Caco-2 (cell line): ENCODE measurements around the gene FSHR. TPM values are rescaled to one million over a fixed set of nuclear protein-coding genes. Genes with fewer than 3 reads are reported as not detected.

ENCODE experiments used
- BruUV-seq: library from RNA; stranded (reverse); fragments of 400-500 nt; replicated peaks from 2 replicates; lab custom pipeline; 2021; lab: Mats Ljungman, UMichigan
- CTCF ChIA-PET: fragments of 300-600 bp; sonication (Branson Sonifier 250); formaldehyde crosslinking; loops from one replicate; lab custom pipeline; 2022; ENCODE audit warnings: antibody characterized with exemption; lab: Charles Lee
- POLR2A ChIA-PET: fragments of 300-600 bp; sonication (Branson Sonifier 250); formaldehyde crosslinking; loops from one replicate; lab custom pipeline; 2022; ENCODE audit warnings: antibody characterized with exemption; lab: Charles Lee
- DNase-seq, 2 experiments: peaks; one replicate each; pipeline versions ENCODE4 v3.0.0 to v3.0.0-alpha.2; 2020 to 2022
- H3K27me3 ChIP-seq: replicated peaks from 2 replicates; pipeline ENCODE4 v1.6.0; 2011; ENCODE audit warnings: low read length; ENCODE audit not compliant: control insufficient read depth, insufficient read depth
- H3K36me3 ChIP-seq: 2 replicates; pipeline ENCODE4 v1.5.1; 2011; ENCODE audit warnings: low read length; ENCODE audit not compliant: control insufficient read depth, insufficient read depth
- H3K4me1 ChIP-seq: fragments of 250-450 bp; sonication (Bioruptor Pico); 2 replicates; pipeline ENCODE4 v1.5.1; 2020; ENCODE audit warnings: mild to moderate bottlenecking
- H3K4me3 ChIP-seq: 2 replicates; pipeline ENCODE4 v1.5.1; 2011; ENCODE audit warnings: low read depth, mild to moderate bottlenecking, control low read depth, low read length
- H3K9me3 ChIP-seq: fragments of 250-450 bp; sonication (Bioruptor Pico); 2 replicates; pipeline ENCODE4 v1.5.1; 2020; ENCODE audit warnings: mild to moderate bottlenecking, moderate library complexity
- H3K27ac Mint-ChIP-seq: one replicate; pipeline ENCODE4 v1.8.0; 2022; ENCODE audit warnings: mixed read lengths; ENCODE audit not compliant: unreplicated experiment
- H3K27me3 Mint-ChIP-seq: one replicate; pipeline ENCODE4 v1.8.0; 2022; ENCODE audit warnings: mixed read lengths; ENCODE audit not compliant: insufficient read depth, unreplicated experiment
- H3K36me3 Mint-ChIP-seq: one replicate; pipeline ENCODE4 v1.8.0; 2022; ENCODE audit warnings: mild to moderate bottlenecking, mixed read lengths; ENCODE audit not compliant: insufficient read depth, unreplicated experiment
- H3K4me1 Mint-ChIP-seq: one replicate; pipeline ENCODE4 v1.8.0; 2022; ENCODE audit warnings: low read depth, mixed read lengths; ENCODE audit not compliant: unreplicated experiment
- H3K4me3 Mint-ChIP-seq: one replicate; pipeline ENCODE4 v1.8.0; 2022; ENCODE audit warnings: mild to moderate bottlenecking, moderate library complexity, mixed read lengths; ENCODE audit not compliant: unreplicated experiment
- H3K9me3 Mint-ChIP-seq: one replicate; pipeline ENCODE4 v1.8.0; 2022; ENCODE audit warnings: mixed read lengths; ENCODE audit not compliant: unreplicated experiment
- CTCF ChIP-seq, 2 experiments: fragments of 200-600 bp in 1 of 2; IDR thresholded peaks; 1 replicate in 1 of 2; 2 replicates in 1 of 2; pipeline versions ENCODE4 v1.5.1 to v1.8.0; 2011 to 2022; ENCODE audit warnings: antibody characterized with exemption in 1 of 2, control low read depth in 1 of 2, inconsistent platforms in 1 of 2, low read depth in 1 of 2, low read length in 1 of 2, mild to moderate bottlenecking in 1 of 2, moderate library complexity in 1 of 2; ENCODE audit not compliant: insufficient read depth in 1 of 2, severe bottlenecking in 1 of 2, unreplicated experiment in 1 of 2
- intact Hi-C: fragments of 100-400 bp; cut with micrococcal nuclease; formaldehyde crosslinking; loops from one replicate; pipeline ENCODE4 v1.10.0; 2022; ENCODE audit not compliant: unreplicated experiment
- total RNA-seq: library from RNA; stranded (reverse); gene quantifications from 2 replicates; pipeline ENCODE4 v1.2.3, GENCODE V29; 2022

Gene FSHR
- total RNA-seq, 1 experiment from 2014 or later = 0.41 TPM

- no peak overlapping the region for H3K27ac Mint-ChIP-seq
These were observed 133.0 kb downstream of the FSHR start for GRCh38 chr2:49021271-49021670.

DNA sequence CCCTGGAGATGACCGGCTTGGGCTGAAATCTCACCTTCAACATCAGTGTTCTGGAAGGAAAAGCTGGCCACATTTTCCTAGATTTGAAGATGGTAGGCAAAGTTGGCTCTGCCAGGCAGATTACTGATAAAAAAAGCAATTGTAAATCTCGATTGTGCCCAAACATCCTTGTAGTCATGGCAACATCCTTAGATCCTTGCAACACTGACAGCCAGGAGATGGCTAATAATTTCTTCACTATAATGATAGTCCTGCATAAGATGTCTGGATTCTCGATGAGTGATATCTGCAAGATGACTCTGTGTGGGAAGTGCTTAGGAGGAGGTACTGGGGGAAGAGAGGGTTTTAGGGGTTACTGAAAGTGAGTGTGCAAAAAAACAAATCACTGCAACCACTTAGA lies 149.1 kb downstream of the FSHR start:
- H3K36me3 Mint-ChIP-seq = no peaks in the 10 kb centered on the region
- H3K4me1 Mint-ChIP-seq = peaks cover 13% of the 10 kb centered on the region
- H3K9me3 Mint-ChIP-seq = peaks cover 16% of the 10 kb centered on the region
- intact Hi-C loops = no loop called here
- peaks cover 21% of the 10 kb centered on the region for H3K4me1 ChIP-seq
- H3K4me3 ChIP-seq = no peak overlapping the region
- BruUV-seq = no TSS peak
- H3K36me3 ChIP-seq = no peaks in the 10 kb centered on the region
- no peaks in the 10 kb centered on the region for H3K27me3 ChIP-seq
- no peak for TF ChIP-seq CTCF (IDR thresholded peaks at IDR 0.05; ENCODE audit: insufficient read depth in 1 of 2, low read depth in 1 of 2, low read length in 1 of 2, severe bottlenecking in 1 of 2, unreplicated experiment in 1 of 2)
- POLR2A ChIA-PET = no interaction called here
- no peaks in the 10 kb centered on the region for H3K27me3 Mint-ChIP-seq
- no peak for DNase-seq
- H3K4me3 Mint-ChIP-seq = no peak overlapping the region
- H3K27ac Mint-ChIP-seq = no peak overlapping the region
- H3K9me3 ChIP-seq = no peaks in the 10 kb centered on the region
- CTCF ChIA-PET = no interaction called here

More at GRCh38 chr2:49021271-49021670, 133.0 kb downstream of the FSHR start:
- Mint-ChIP-seq H3K4me1 (no peaks in the 10 kb centered on the region), H3K9me3 (no peaks in the 10 kb centered on the region), H3K36me3 (no peaks in the 10 kb centered on the region), H3K4me3 (no peak overlapping the region), H3K27me3 (peaks cover 3% of the 10 kb centered on the region)
- Histone ChIP-seq H3K4me1 (no peaks in the 10 kb centered on the region), H3K27me3 (no peaks in the 10 kb centered on the region), H3K36me3 (no peaks in the 10 kb centered on the region), H3K4me3 (no peak overlapping the region), H3K9me3 (no peaks in the 10 kb centered on the region)
- intact Hi-C loops = no loop called here
- ChIA-PET CTCF (no interaction called here), POLR2A (no interaction called here)
- no peak for TF ChIP-seq CTCF (IDR thresholded peaks at IDR 0.05; ENCODE audit: insufficient read depth in 1 of 2, low read depth in 1 of 2, low read length in 1 of 2, severe bottlenecking in 1 of 2, unreplicated experiment in 1 of 2)
- no peak for DNase-seq
- no TSS peak for BruUV-seq

DNA sequence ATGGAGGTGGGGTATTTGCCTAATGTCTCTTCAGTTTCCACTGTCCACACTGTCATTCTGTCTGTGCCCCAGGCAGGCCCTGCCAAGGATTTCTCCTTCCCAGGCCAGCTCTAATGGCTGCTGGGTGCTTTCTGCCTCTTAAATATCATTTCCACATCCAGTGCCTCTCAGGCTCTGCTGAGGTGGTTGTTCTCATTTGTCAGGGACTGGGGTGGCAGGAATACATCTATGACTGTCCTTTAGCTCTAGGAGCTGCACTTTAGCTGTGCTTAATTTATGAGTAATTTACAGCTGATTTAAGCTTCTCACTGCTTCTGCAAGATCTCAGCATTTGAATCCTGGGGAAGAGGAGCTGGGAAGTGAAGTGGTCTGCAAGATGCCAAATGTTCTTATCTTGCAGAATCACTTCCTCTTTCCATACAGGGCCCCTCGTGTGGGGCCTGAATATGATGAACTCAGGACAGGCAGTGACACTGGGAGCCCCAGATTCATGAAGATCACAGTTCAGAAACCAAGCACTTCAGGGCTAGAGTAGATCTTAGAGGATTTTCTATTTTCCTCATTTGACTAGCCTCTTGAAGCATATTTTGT lies 150.2 kb downstream of the FSHR start:
- ChIA-PET POLR2A (no interaction called here), CTCF (no interaction called here)
- Mint-ChIP-seq H3K27ac (no peak overlapping the region), H3K36me3 (no peaks in the 10 kb centered on the region), H3K4me1 (peaks cover 18% of the 10 kb centered on the region), H3K27me3 (no peaks in the 10 kb centered on the region), H3K4me3 (no peak overlapping the region), H3K9me3 (peaks cover 16% of the 10 kb centered on the region)
- BruUV-seq = no TSS peak
- intact Hi-C loops = no loop called here
- Histone ChIP-seq H3K4me1 (peaks cover 26% of the 10 kb centered on the region), H3K9me3 (no peaks in the 10 kb centered on the region), H3K27me3 (no peaks in the 10 kb centered on the region), H3K4me3 (no peak overlapping the region), H3K36me3 (no peaks in the 10 kb centered on the region)
- no peak for DNase-seq
- TF ChIP-seq CTCF (IDR thresholded peaks at IDR 0.05; ENCODE audit: insufficient read depth in 1 of 2, low read depth in 1 of 2, low read length in 1 of 2, severe bottlenecking in 1 of 2, unreplicated experiment in 1 of 2) = no peak
